DND-41 (cell line): ENCODE data around the gene SYTL2.

Experiments
- ATAC-seq: fragments of 200-7000 bp; cut with Tn5 transposase; 3 replicates; pipeline ENCODE4 v1.9.1; 2021; ENCODE audit warnings: low read depth; ENCODE audit not compliant: insufficient read depth
- DNase-seq: peaks from one replicate; pipeline ENCODE4 v3.0.0-alpha.2; 2020
- H2AFZ ChIP-seq: 2 replicates; pipeline ENCODE4 v1.6.0; 2012; ENCODE audit warnings: low read depth, low read length
- H3K27ac ChIP-seq: 2 replicates; pipeline ENCODE4 v1.5.1; 2012; ENCODE audit warnings: low read length, inconsistent platforms
- H3K27me3 ChIP-seq: fragments of 200-600 bp; sonication (generic); 2 replicates; pipeline ENCODE4 v1.6.0; 2012; ENCODE audit warnings: low read length, mild to moderate bottlenecking, inconsistent platforms; ENCODE audit not compliant: insufficient read depth, poor library complexity
- H3K36me3 ChIP-seq: 2 replicates; pipeline ENCODE4 v1.5.1; 2012; ENCODE audit warnings: low read length, inconsistent platforms; ENCODE audit not compliant: insufficient read depth
- H3K4me1 ChIP-seq: 2 replicates; pipeline ENCODE4 v1.5.1; 2012; ENCODE audit warnings: mild to moderate bottlenecking, low read length; ENCODE audit not compliant: insufficient read depth
- H3K4me2 ChIP-seq: 2 replicates; pipeline ENCODE4 v1.6.0; 2012; ENCODE audit warnings: mild to moderate bottlenecking, moderate library complexity, low read length, inconsistent platforms; ENCODE audit not compliant: insufficient read depth
- H3K4me3 ChIP-seq, 2 experiments: fragments of 200-600 bp in 1 of 2; shearing (Covaris generic) in 1 of 2; 2 replicates each; pipeline ENCODE4 v1.5.1; 2012 to 2016; ENCODE audit warnings: inconsistent platforms in 2 of 2, low read length in 2 of 2, mild to moderate bottlenecking in 2 of 2, low read depth in 1 of 2, moderate library complexity in 1 of 2
- H3K79me2 ChIP-seq: 2 replicates; pipeline ENCODE4 v1.6.0; 2012; ENCODE audit warnings: low read length, inconsistent platforms; ENCODE audit not compliant: insufficient read depth
- H3K9ac ChIP-seq: 2 replicates; pipeline ENCODE4 v1.6.0; 2012; ENCODE audit warnings: low read depth, mild to moderate bottlenecking, inconsistent platforms, low read length, moderate library complexity
- H3K9me3 ChIP-seq: 2 replicates; pipeline ENCODE4 v1.5.1; 2012; ENCODE audit warnings: low read length, moderate library complexity, mild to moderate bottlenecking, inconsistent platforms; ENCODE audit not compliant: insufficient read depth, severe bottlenecking
- H4K20me1 ChIP-seq: 2 replicates; pipeline ENCODE4 v1.6.0; 2012; ENCODE audit warnings: low read length; ENCODE audit not compliant: insufficient read depth
- EZH2 ChIP-seq: IDR thresholded peaks from 3 replicates; pipeline ENCODE4 v1.6.1; 2012; ENCODE audit warnings: borderline replicate concordance, low read depth, mild to moderate bottlenecking, moderate library complexity, low read length, inconsistent platforms; ENCODE audit not compliant: severe bottlenecking
- TF ChIP-seq, protein P1 (sequence below): IDR thresholded peaks from 2 replicates; pipeline ENCODE4 v1.5.1; 2012; ENCODE audit warnings: borderline replicate concordance, low read length, moderate library complexity, mild to moderate bottlenecking; ENCODE audit not compliant: poor library complexity, severe bottlenecking; ENCODE audit errors: extremely low read depth

SYTL2 gene

DNA sequence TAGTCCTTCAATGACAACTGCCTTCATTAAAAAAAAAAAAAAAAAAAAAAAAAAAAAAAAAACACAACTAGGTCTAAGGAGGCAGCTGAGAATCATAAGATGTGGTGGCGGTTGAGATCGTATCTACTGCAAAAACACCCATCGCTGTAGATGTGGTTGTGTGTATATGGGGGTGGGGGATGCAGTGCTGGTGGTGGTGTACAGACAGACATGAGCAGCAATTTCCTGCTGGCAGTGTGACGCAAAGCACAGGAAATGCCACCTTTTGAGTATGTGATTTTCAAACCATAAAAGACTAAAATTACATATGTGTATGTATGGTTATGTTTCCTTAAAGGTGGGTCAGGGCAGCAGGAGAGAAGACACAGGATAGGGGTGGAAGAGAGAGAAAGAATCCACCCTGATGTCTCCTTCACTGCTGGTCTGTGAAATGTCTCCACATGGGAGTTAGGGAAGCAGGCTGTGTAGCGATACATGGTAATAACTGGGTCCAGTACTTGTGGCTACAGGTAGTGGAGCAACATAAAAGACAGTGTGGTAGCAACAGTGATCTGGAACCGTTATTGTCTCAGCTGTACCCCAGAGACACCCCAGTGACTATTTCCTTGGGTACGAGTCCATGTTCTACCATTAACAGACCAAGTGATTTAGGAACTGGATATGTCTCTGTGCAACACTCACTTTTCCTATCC, 57.9 kb downstream of the SYTL2 start:
- peak; percentile 99 for ATAC-seq
- Histone ChIP-seq H3K4me2 (no peak overlapping the region), H4K20me1 (peaks cover 62% of the 10 kb centered on the region), H3K9ac (no peak overlapping the region), H3K36me3 (no peaks in the 10 kb centered on the region), H3K27me3 (peaks cover 77% of the 10 kb centered on the region), H2AFZ (no peak overlapping the region), H3K4me3 (no peak overlapping the region), H3K27ac (no peak overlapping the region), H3K9me3 (no peaks in the 10 kb centered on the region), H3K79me2 (no peaks in the 10 kb centered on the region), H3K4me1 (peaks cover 20% of the 10 kb centered on the region)
- peak; percentile 93 for DNase-seq
- TF ChIP-seq EZH2: no peak
- TF ChIP-seq, protein P1, sequence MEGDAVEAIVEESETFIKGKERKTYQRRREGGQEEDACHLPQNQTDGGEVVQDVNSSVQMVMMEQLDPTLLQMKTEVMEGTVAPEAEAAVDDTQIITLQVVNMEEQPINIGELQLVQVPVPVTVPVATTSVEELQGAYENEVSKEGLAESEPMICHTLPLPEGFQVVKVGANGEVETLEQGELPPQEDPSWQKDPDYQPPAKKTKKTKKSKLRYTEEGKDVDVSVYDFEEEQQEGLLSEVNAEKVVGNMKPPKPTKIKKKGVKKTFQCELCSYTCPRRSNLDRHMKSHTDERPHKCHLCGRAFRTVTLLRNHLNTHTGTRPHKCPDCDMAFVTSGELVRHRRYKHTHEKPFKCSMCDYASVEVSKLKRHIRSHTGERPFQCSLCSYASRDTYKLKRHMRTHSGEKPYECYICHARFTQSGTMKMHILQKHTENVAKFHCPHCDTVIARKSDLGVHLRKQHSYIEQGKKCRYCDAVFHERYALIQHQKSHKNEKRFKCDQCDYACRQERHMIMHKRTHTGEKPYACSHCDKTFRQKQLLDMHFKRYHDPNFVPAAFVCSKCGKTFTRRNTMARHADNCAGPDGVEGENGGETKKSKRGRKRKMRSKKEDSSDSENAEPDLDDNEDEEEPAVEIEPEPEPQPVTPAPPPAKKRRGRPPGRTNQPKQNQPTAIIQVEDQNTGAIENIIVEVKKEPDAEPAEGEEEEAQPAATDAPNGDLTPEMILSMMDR: no peak

GRCh38 chr11:85752201-85752889, 58.6 kb downstream of the SYTL2 start:
- H3K27ac ChIP-seq: no peak overlapping the region
- TF ChIP-seq EZH2: no peak
- TF ChIP-seq, protein P1: no peak

GRCh38 chr11:85751724-85752123, 59.2 kb downstream of the SYTL2 start:
- no peak overlapping the region for H3K4me3 ChIP-seq
- TF ChIP-seq, protein P1: no peak
- no peak for TF ChIP-seq EZH2
- no peaks in the 10 kb centered on the region for H3K36me3 ChIP-seq
- ATAC-seq (no peak), DNase-seq (no peak)
- peaks cover 20% of the 10 kb centered on the region for H3K4me1 ChIP-seq
- H2AFZ ChIP-seq: no peak overlapping the region
- no peaks in the 10 kb centered on the region for H3K79me2 ChIP-seq
- H3K27me3 ChIP-seq: peaks cover 79% of the 10 kb centered on the region
- peaks cover 64% of the 10 kb centered on the region for H4K20me1 ChIP-seq
- no peaks in the 10 kb centered on the region for H3K9me3 ChIP-seq
- no peak overlapping the region for H3K4me2 ChIP-seq
- H3K9ac ChIP-seq: no peak overlapping the region
- no peak overlapping the region for H3K27ac ChIP-seq

More at GRCh38 chr11:85752201-85752889, 58.6 kb downstream of the SYTL2 start:
- Histone ChIP-seq H3K27me3 (peaks cover 76% of the 10 kb centered on the region), H3K36me3 (no peaks in the 10 kb centered on the region), H4K20me1 (peaks cover 60% of the 10 kb centered on the region), H3K9ac (no peak overlapping the region), H3K4me2 (peak overlapping the region; percentile 9; the same call in 1 of the 2 replicates), H2AFZ (no peak overlapping the region), H3K4me3 (no peak overlapping the region), H3K4me1 (peaks cover 20% of the 10 kb centered on the region), H3K9me3 (no peaks in the 10 kb centered on the region), H3K79me2 (no peaks in the 10 kb centered on the region)
- DNase-seq (peak; percentile 29), ATAC-seq (peak; percentile 41; the same call in 2 of the 3 replicates)
